Neural cell (in vitro differentiated cells): Measurements from ENCODE around the gene RBM17. TPM values are rescaled to one million over a fixed set of nuclear protein-coding genes. Genes with fewer than 3 reads are reported as not detected.

Experiments used
- H2AFZ ChIP-seq: fragments of 200-600, 300-800 bp; sonication (generic), shearing (Covaris generic); 2 replicates; pipeline ENCODE4 v1.6.0; 2014; ENCODE audit warnings: low read depth, mild to moderate bottlenecking, antibody characterized with exemption, low read length, moderate library complexity
- H3F3A ChIP-seq: fragments of 200-600 bp; shearing (Covaris generic); 2 replicates; pipeline ENCODE4 v1.6.1; 2016; ENCODE audit warnings: mild to moderate bottlenecking, moderate library complexity, mixed read lengths, antibody characterized with exemption, low read length; ENCODE audit not compliant: insufficient read depth, poor library complexity, severe bottlenecking
- H3K27ac ChIP-seq: fragments of 200-600, 300-800 bp; sonication (generic), shearing (Covaris generic); 2 replicates; pipeline ENCODE4 v1.5.1; 2014; ENCODE audit warnings: mild to moderate bottlenecking, low read length, moderate library complexity
- H3K27me3 ChIP-seq: fragments of 300-800, 200-600 bp; sonication (generic), shearing (Covaris generic); 2 replicates; pipeline ENCODE4 v1.6.0; 2014; ENCODE audit warnings: mild to moderate bottlenecking, low read depth, low read length, moderate library complexity; ENCODE audit not compliant: insufficient read depth
- H3K36me3 ChIP-seq: fragments of 300-800, 200-600 bp; sonication (generic), shearing (Covaris generic); 2 replicates; pipeline ENCODE4 v1.5.1; 2014; ENCODE audit warnings: mild to moderate bottlenecking, antibody characterized with exemption, low read length, moderate library complexity; ENCODE audit not compliant: insufficient read depth
- H3K4me2 ChIP-seq: fragments of 300-800, 200-600 bp; sonication (generic), shearing (Covaris generic); 2 replicates; pipeline ENCODE4 v1.6.0; 2014; ENCODE audit warnings: mild to moderate bottlenecking, low read length
- H3K4me3 ChIP-seq: fragments of 300-800, 200-600 bp; sonication (generic), shearing (Covaris generic); 2 replicates; pipeline ENCODE4 v1.5.1; 2014; ENCODE audit warnings: mild to moderate bottlenecking, low read length, moderate library complexity
- H3K79me2 ChIP-seq: fragments of 200-600 bp; shearing (Covaris generic); replicated peaks from 2 replicates; pipeline ENCODE4 v1.6.0; 2014; ENCODE audit warnings: mild to moderate bottlenecking, low read length, moderate library complexity; ENCODE audit not compliant: insufficient read depth
- H3K9ac ChIP-seq: fragments of 300-800, 200-600 bp; sonication (generic), shearing (Covaris generic); 2 replicates; pipeline ENCODE4 v1.6.1; 2016; ENCODE audit warnings: mild to moderate bottlenecking, low read length, mixed read lengths
- H3K9me2 ChIP-seq: fragments of 200-600 bp; shearing (Covaris generic); 2 replicates; pipeline ENCODE4 v1.6.1; 2016; ENCODE audit warnings: mild to moderate bottlenecking, low read length, mixed read lengths; ENCODE audit not compliant: insufficient read depth
- H3K9me3 ChIP-seq: fragments of 200-600, 300-800 bp; sonication (generic), shearing (Covaris generic); 2 replicates; pipeline ENCODE4 v1.6.1; 2016; ENCODE audit warnings: mild to moderate bottlenecking, mixed run types, low read length, moderate library complexity, mixed read lengths
- H4K20me1 ChIP-seq: fragments of 200-600 bp; shearing (Covaris generic); 2 replicates; pipeline ENCODE4 v1.6.1; 2016; ENCODE audit warnings: mild to moderate bottlenecking, mixed run types; ENCODE audit not compliant: insufficient read depth
- EP300 ChIP-seq: fragments of 450-650 bp; conservative IDR thresholded peaks from 2 replicates; pipeline ENCODE4 v1.6.1; 2014; ENCODE audit warnings: antibody characterized with exemption, mild to moderate bottlenecking, moderate library complexity; ENCODE audit not compliant: poor library complexity, severe bottlenecking
- EZH2 ChIP-seq: fragments of 200-600, 300-800 bp; shearing (Covaris generic), sonication (generic); IDR thresholded peaks from 2 replicates; pipeline ENCODE4 v1.6.1; 2014; ENCODE audit warnings: antibody characterized with exemption, low read length, borderline replicate concordance, mild to moderate bottlenecking; ENCODE audit not compliant: insufficient read depth, poor library complexity, severe bottlenecking
- MXI1 ChIP-seq: fragments of 450-650 bp; conservative IDR thresholded peaks from 2 replicates; pipeline ENCODE4 v1.6.1; 2014; ENCODE audit warnings: antibody characterized with exemption, mild to moderate bottlenecking; ENCODE audit not compliant: poor library complexity, severe bottlenecking
- POLR2AphosphoS5 ChIP-seq: IDR thresholded peaks from 2 replicates; pipeline ENCODE4 v1.6.1; 2012
- RAD21 ChIP-seq: fragments of 450-650 bp; conservative IDR thresholded peaks from 2 replicates; pipeline ENCODE4 v1.6.1; 2014; ENCODE audit warnings: antibody characterized with exemption, mild to moderate bottlenecking, moderate library complexity
- SMC3 ChIP-seq: fragments of 450-650 bp; conservative IDR thresholded peaks from 2 replicates; pipeline ENCODE4 v1.6.1; 2014; ENCODE audit warnings: antibody characterized with exemption, mild to moderate bottlenecking, moderate library complexity; ENCODE audit not compliant: poor library complexity
- TAF1 ChIP-seq: IDR thresholded peaks from 2 replicates; pipeline ENCODE4 v1.6.1; 2012; ENCODE audit warnings: low read depth
- polyA plus RNA-seq: library from polyadenylated mRNA; depleted of rRNA; stranded (reverse); fragments of >200 nt; gene quantifications from 2 replicates; pipeline ENCODE4 v1.2.3, GENCODE V29; 2014
- TF ChIP-seq, protein P1 (sequence below): fragments of 450-650 bp; IDR thresholded peaks from 2 replicates; pipeline ENCODE4 v1.5.1; 2014; ENCODE audit warnings: antibody characterized with exemption, mild to moderate bottlenecking, moderate library complexity; ENCODE audit not compliant: poor library complexity, severe bottlenecking
- TF ChIP-seq, protein P2 (sequence below): IDR thresholded peaks from 2 replicates; pipeline ENCODE4 v1.6.1; 2012; ENCODE audit warnings: borderline replicate concordance

The RBM17 gene
- polyA plus RNA-seq, 1 donor from 2014 or later, result 109 TPM

DNA sequence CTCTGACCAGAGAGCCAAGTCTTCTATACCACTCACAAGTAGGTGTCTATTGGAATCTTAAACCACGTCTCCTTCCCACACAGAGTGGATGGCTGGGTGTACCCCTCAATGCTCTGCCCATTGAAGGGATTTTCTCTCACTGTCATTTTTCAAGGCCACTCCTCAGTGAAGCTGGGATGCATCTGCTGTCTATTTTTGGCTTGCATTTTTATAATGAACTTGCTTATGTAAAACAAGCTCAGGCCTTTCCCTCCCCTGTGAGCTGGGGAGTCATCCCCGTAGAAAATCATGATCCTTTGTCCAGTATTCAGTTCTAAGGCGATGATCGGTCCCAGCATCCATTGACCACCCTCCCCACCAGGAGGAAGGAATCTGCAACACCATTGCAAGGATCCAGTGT, 9.8 kb upstream of the RBM17 start:
- TF ChIP-seq, protein P1, sequence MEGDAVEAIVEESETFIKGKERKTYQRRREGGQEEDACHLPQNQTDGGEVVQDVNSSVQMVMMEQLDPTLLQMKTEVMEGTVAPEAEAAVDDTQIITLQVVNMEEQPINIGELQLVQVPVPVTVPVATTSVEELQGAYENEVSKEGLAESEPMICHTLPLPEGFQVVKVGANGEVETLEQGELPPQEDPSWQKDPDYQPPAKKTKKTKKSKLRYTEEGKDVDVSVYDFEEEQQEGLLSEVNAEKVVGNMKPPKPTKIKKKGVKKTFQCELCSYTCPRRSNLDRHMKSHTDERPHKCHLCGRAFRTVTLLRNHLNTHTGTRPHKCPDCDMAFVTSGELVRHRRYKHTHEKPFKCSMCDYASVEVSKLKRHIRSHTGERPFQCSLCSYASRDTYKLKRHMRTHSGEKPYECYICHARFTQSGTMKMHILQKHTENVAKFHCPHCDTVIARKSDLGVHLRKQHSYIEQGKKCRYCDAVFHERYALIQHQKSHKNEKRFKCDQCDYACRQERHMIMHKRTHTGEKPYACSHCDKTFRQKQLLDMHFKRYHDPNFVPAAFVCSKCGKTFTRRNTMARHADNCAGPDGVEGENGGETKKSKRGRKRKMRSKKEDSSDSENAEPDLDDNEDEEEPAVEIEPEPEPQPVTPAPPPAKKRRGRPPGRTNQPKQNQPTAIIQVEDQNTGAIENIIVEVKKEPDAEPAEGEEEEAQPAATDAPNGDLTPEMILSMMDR, result no peak
- TF ChIP-seq POLR2AphosphoS5, result no peak
- no peak for TF ChIP-seq EP300
- TF ChIP-seq, protein P2, sequence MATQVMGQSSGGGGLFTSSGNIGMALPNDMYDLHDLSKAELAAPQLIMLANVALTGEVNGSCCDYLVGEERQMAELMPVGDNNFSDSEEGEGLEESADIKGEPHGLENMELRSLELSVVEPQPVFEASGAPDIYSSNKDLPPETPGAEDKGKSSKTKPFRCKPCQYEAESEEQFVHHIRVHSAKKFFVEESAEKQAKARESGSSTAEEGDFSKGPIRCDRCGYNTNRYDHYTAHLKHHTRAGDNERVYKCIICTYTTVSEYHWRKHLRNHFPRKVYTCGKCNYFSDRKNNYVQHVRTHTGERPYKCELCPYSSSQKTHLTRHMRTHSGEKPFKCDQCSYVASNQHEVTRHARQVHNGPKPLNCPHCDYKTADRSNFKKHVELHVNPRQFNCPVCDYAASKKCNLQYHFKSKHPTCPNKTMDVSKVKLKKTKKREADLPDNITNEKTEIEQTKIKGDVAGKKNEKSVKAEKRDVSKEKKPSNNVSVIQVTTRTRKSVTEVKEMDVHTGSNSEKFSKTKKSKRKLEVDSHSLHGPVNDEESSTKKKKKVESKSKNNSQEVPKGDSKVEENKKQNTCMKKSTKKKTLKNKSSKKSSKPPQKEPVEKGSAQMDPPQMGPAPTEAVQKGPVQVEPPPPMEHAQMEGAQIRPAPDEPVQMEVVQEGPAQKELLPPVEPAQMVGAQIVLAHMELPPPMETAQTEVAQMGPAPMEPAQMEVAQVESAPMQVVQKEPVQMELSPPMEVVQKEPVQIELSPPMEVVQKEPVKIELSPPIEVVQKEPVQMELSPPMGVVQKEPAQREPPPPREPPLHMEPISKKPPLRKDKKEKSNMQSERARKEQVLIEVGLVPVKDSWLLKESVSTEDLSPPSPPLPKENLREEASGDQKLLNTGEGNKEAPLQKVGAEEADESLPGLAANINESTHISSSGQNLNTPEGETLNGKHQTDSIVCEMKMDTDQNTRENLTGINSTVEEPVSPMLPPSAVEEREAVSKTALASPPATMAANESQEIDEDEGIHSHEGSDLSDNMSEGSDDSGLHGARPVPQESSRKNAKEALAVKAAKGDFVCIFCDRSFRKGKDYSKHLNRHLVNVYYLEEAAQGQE, result no peak
- no peaks in the 10 kb centered on the region for H3K79me2 ChIP-seq
- H4K20me1 ChIP-seq, result no peaks in the 10 kb centered on the region
- no peaks in the 10 kb centered on the region for H3F3A ChIP-seq
- no peak overlapping the region for H3K27ac ChIP-seq
- H3K36me3 ChIP-seq, result no peaks in the 10 kb centered on the region
- H3K9me2 ChIP-seq, result no peaks in the 10 kb centered on the region
- no peak overlapping the region for H3K4me2 ChIP-seq
- no peak overlapping the region for H3K9ac ChIP-seq
- H3K4me3 ChIP-seq, result no peak overlapping the region
- H3K27me3 ChIP-seq, result no peaks in the 10 kb centered on the region
- H2AFZ ChIP-seq, result no peak overlapping the region
- H3K9me3 ChIP-seq, result no peaks in the 10 kb centered on the region

DNA sequence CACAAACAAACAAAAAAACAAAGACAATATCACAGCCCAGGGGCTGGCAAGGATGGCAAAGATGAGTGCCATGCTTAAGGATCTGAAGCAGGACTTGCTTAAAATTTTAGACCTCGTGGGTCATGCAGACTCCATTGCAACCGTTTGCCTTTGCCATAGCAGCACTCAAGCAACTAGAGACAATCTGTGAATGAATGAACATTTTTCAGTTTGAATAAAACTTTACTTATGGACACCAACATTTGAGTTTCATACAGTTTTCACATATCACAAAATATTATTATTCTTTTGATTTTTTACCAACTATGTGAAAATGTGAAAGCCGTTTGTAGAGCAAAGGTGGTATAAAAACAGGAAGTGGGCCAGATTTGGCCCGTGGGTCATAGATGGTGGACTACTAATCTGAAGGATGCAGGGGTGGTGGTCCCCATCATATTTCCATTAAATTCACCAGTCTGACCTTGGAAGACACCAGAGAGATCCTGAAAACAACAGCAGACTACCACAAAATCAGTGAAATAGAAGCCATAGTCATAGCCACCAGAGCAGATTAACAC, 8.3 kb upstream of the RBM17 start:
- no peaks in the 10 kb centered on the region for H3K27me3 ChIP-seq
- no peak overlapping the region for H2AFZ ChIP-seq
- no peaks in the 10 kb centered on the region for H3K36me3 ChIP-seq
- no peaks in the 10 kb centered on the region for H3K9me2 ChIP-seq
- H3K4me2 ChIP-seq, result no peak overlapping the region
- no peaks in the 10 kb centered on the region for H4K20me1 ChIP-seq
- no peaks in the 10 kb centered on the region for H3K79me2 ChIP-seq
- H3K9me3 ChIP-seq, result no peaks in the 10 kb centered on the region
- H3F3A ChIP-seq, result no peaks in the 10 kb centered on the region
- no peak overlapping the region for H3K4me3 ChIP-seq
- no peak overlapping the region for H3K9ac ChIP-seq
- no peak overlapping the region for H3K27ac ChIP-seq
- no peak for TF ChIP-seq EZH2
- TF ChIP-seq, protein P2, result no peak
- TF ChIP-seq TAF1, result no peak
- TF ChIP-seq RAD21, result no peak
- TF ChIP-seq, protein P1, result no peak
- TF ChIP-seq MXI1, result no peak
- TF ChIP-seq SMC3, result no peak
- TF ChIP-seq POLR2AphosphoS5, result no peak
- no peak for TF ChIP-seq EP300
